ENCODE results near the gene ATN1.

GRCh38 chr12:6952121-6952862, 24.5 kb downstream of the ATN1 start:
- TF ChIP-seq, protein P1, sequence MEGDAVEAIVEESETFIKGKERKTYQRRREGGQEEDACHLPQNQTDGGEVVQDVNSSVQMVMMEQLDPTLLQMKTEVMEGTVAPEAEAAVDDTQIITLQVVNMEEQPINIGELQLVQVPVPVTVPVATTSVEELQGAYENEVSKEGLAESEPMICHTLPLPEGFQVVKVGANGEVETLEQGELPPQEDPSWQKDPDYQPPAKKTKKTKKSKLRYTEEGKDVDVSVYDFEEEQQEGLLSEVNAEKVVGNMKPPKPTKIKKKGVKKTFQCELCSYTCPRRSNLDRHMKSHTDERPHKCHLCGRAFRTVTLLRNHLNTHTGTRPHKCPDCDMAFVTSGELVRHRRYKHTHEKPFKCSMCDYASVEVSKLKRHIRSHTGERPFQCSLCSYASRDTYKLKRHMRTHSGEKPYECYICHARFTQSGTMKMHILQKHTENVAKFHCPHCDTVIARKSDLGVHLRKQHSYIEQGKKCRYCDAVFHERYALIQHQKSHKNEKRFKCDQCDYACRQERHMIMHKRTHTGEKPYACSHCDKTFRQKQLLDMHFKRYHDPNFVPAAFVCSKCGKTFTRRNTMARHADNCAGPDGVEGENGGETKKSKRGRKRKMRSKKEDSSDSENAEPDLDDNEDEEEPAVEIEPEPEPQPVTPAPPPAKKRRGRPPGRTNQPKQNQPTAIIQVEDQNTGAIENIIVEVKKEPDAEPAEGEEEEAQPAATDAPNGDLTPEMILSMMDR (conservative IDR thresholded peaks at IDR 0.05; ENCODE audit: low read depth, low read length), result no peak
- TF ChIP-seq MAFK (IDR thresholded peaks at IDR 0.05; ENCODE audit: low read depth, low read length), result no peak
- no peak for TF ChIP-seq RAD21 (IDR thresholded peaks at IDR 0.05; ENCODE audit: low read length)
- no peak for TF ChIP-seq BHLHE40 (IDR thresholded peaks at IDR 0.05; ENCODE audit: low read depth, low read length)
- TF ChIP-seq POLR2A (IDR thresholded peaks at IDR 0.05; ENCODE audit: low read depth, low read length), result no peak
- no peak for TF ChIP-seq USF2 (IDR thresholded peaks at IDR 0.05; ENCODE audit: low read depth, low read length)
- no peak for TF ChIP-seq SMC3 (IDR thresholded peaks at IDR 0.05; ENCODE audit: low read depth, low read length)
- TF ChIP-seq NFE2L2 (IDR thresholded peaks at IDR 0.05; ENCODE audit: low read depth, low read length), result no peak

All from IMR-90 (cell line).